Activated B cell treated with CpG ODN at 0.5 μM for 24 hours (primary cell): ENCODE data around the gene PDZRN3. TPM values are rescaled to one million over a fixed set of nuclear protein-coding genes. Genes with fewer than 3 reads are reported as not detected.

ENCODE experiments used
- ATAC-seq: fragments of 200-7000 bp; cut with Tn5 transposase; one replicate; pipeline ENCODE4 v1.10.0; 2021; ENCODE audit warnings: low read depth, mild to moderate bottlenecking, moderate library complexity
- CTCF ChIA-PET: fragments of 350-600 bp; sonication (Branson Sonifier 250); formaldehyde crosslinking; loops from one replicate; lab custom pipeline; 2021; ENCODE audit warnings: antibody characterized with exemption; lab: Charles Lee
- POLR2A ChIA-PET: fragments of 350-600 bp; sonication (Branson Sonifier 250); formaldehyde crosslinking; loops from one replicate; lab custom pipeline; 2021; ENCODE audit warnings: antibody characterized with exemption; lab: Charles Lee
- DNase-seq: peaks from one replicate; pipeline ENCODE4 v3.0.0; 2022
- H3K27ac Mint-ChIP-seq: one replicate; pipeline ENCODE4 v1.8.0; 2020; ENCODE audit warnings: mixed read lengths
- H3K27me3 Mint-ChIP-seq: one replicate; pipeline ENCODE4 v1.8.0; 2021; ENCODE audit warnings: mixed read lengths
- H3K36me3 Mint-ChIP-seq: one replicate; pipeline ENCODE4 v1.8.0; 2021; ENCODE audit warnings: low read depth, mixed read lengths
- H3K4me1 Mint-ChIP-seq: one replicate; pipeline ENCODE4 v1.8.0; 2021; ENCODE audit warnings: mixed read lengths
- H3K4me3 Mint-ChIP-seq: one replicate; pipeline ENCODE4 v1.8.0; 2020; ENCODE audit warnings: mild to moderate bottlenecking, mixed read lengths
- H3K9me3 Mint-ChIP-seq: one replicate; pipeline ENCODE4 v1.8.0; 2020; ENCODE audit warnings: mixed read lengths
- CTCF ChIP-seq: fragments of 200-600 bp; IDR thresholded peaks from one replicate; pipeline ENCODE4 v1.8.0; 2022; ENCODE audit warnings: antibody characterized with exemption, mild to moderate bottlenecking
- intact Hi-C: fragments of 100-400 bp; cut with micrococcal nuclease; formaldehyde crosslinking; loops from one replicate; pipeline ENCODE4 v1.15.1; 2024
- total RNA-seq: library from RNA; stranded (reverse); gene quantifications from 2 replicates; pipeline ENCODE4 v1.2.3, GENCODE V29; 2022

Gene PDZRN3
- total RNA-seq, 1 donor from 2014 or later, result not detected

- POLR2A ChIA-PET, result interaction anchor here (0.5 kb wide), 1 partner anchor 294 kb away, joined by 3 read pairs; no protein-coding TSS in a partner anchor
- Mint-ChIP-seq H3K9me3 (peaks cover 4% of the 10 kb centered on the region), H3K36me3 (no peaks in the 10 kb centered on the region), H3K4me3 (no peak overlapping the region), H3K4me1 (no peaks in the 10 kb centered on the region), H3K27ac (no peak overlapping the region), H3K27me3 (peaks cover 12% of the 10 kb centered on the region)
- intact Hi-C loops, result no loop called here
- no peak for TF ChIP-seq CTCF
- CTCF ChIA-PET, result no interaction called here
- no peak for ATAC-seq
- no peak for DNase-seq
Measured at GRCh38 chr3:73475175-73475574, 149.6 kb downstream of the PDZRN3 start.

- Mint-ChIP-seq H3K4me1 (no peaks in the 10 kb centered on the region), H3K36me3 (no peaks in the 10 kb centered on the region), H3K9me3 (peaks cover 4% of the 10 kb centered on the region), H3K4me3 (no peak overlapping the region), H3K27me3 (peaks cover 12% of the 10 kb centered on the region), H3K27ac (no peak overlapping the region)
- DNase-seq, result no peak
- intact Hi-C loops, result no loop called here
- ATAC-seq, result no peak
- ChIA-PET CTCF (no interaction called here), POLR2A (interaction anchor here (0.5 kb wide), 1 partner anchor 294 kb away, joined by 3 read pairs; no protein-coding TSS in a partner anchor)
- TF ChIP-seq CTCF, result no peak
Measured at GRCh38 chr3:73474619-73475018, 150.1 kb downstream of the PDZRN3 start.

- H3K36me3 Mint-ChIP-seq, result no peaks in the 10 kb centered on the region
- no peak for TF ChIP-seq CTCF
- intact Hi-C loops, result no loop called here
- ChIA-PET CTCF (no interaction called here), POLR2A (no interaction called here)
- no peak overlapping the region for H3K27ac Mint-ChIP-seq
- ATAC-seq (no peak), DNase-seq (no peak)
- peaks cover 10% of the 10 kb centered on the region for H3K27me3 Mint-ChIP-seq
- peaks cover 4% of the 10 kb centered on the region for H3K9me3 Mint-ChIP-seq
- H3K4me1 Mint-ChIP-seq, result no peaks in the 10 kb centered on the region
- no peak overlapping the region for H3K4me3 Mint-ChIP-seq
Measured at GRCh38 chr3:73473898-73474416, 150.8 kb downstream of the PDZRN3 start.

- ChIA-PET CTCF (no interaction called here), POLR2A (no interaction called here)
- Mint-ChIP-seq H3K4me1 (no peaks in the 10 kb centered on the region), H3K4me3 (no peak overlapping the region), H3K27me3 (peaks cover 13% of the 10 kb centered on the region), H3K9me3 (peaks cover 4% of the 10 kb centered on the region), H3K36me3 (no peaks in the 10 kb centered on the region), H3K27ac (no peak overlapping the region)
- TF ChIP-seq CTCF, result no peak
- ATAC-seq (no peak), DNase-seq (no peak)
- intact Hi-C loops, result no loop called here
Measured at GRCh38 chr3:73473181-73473897, 151.4 kb downstream of the PDZRN3 start.

GRCh38 chr3:73471986-73472787, 152.6 kb downstream of the PDZRN3 start:
- TF ChIP-seq CTCF, result no peak
- ChIA-PET CTCF (no interaction called here), POLR2A (no interaction called here)
- Mint-ChIP-seq H3K27me3 (peaks cover 13% of the 10 kb centered on the region), H3K4me1 (no peaks in the 10 kb centered on the region), H3K27ac (no peak overlapping the region), H3K4me3 (no peak overlapping the region), H3K36me3 (no peaks in the 10 kb centered on the region), H3K9me3 (no peaks in the 10 kb centered on the region)
- ATAC-seq (no peak), DNase-seq (no peak)
- intact Hi-C loops, result no loop called here
